SU-DHL-6 (cell line): ENCODE results near the gene NDUFB7.

Experiments
- H2AFZ ChIP-seq: fragments of 200-600 bp; sonication (generic); 2 replicates; pipeline ENCODE4 v1.6.1; 2014; ENCODE audit warnings: low read depth, mild to moderate bottlenecking, moderate library complexity, mixed read lengths, antibody characterized with exemption, low read length; ENCODE audit not compliant: severe bottlenecking
- H3F3A ChIP-seq: fragments of 200-600 bp; shearing (Covaris generic); 2 replicates; pipeline ENCODE4 v1.6.0; 2016; ENCODE audit warnings: antibody characterized with exemption, mild to moderate bottlenecking; ENCODE audit not compliant: insufficient read depth
- H3K27ac ChIP-seq: fragments of 200-600 bp; sonication (generic); 2 replicates; pipeline ENCODE4 v1.5.1; 2016; ENCODE audit warnings: low read depth, mild to moderate bottlenecking, low read length, moderate library complexity, mixed read lengths
- H3K27me3 ChIP-seq: fragments of 200-600 bp; sonication (generic), shearing (Covaris generic); 2 replicates; pipeline ENCODE4 v1.6.0; 2014; ENCODE audit warnings: mild to moderate bottlenecking, low read length
- H3K36me3 ChIP-seq: fragments of 200-600 bp; sonication (generic); 2 replicates; pipeline ENCODE4 v1.6.1; 2014; ENCODE audit warnings: mild to moderate bottlenecking, low read length, mixed read lengths
- H3K4me2 ChIP-seq: fragments of 300-600, 200-600 bp; shearing (Covaris generic), sonication (generic); 2 replicates; pipeline ENCODE4 v1.6.0; 2014; ENCODE audit warnings: low read length, low read depth, mild to moderate bottlenecking; ENCODE audit not compliant: poor library complexity, severe bottlenecking
- H3K4me3 ChIP-seq: fragments of 200-600 bp; sonication (generic); 2 replicates; pipeline ENCODE4 v1.5.1; 2014; ENCODE audit warnings: antibody characterized with exemption, low read length, mild to moderate bottlenecking, mixed read lengths; ENCODE audit not compliant: insufficient read depth, poor library complexity, severe bottlenecking
- H3K79me2 ChIP-seq: fragments of 200-600 bp; sonication (generic); 2 replicates; pipeline ENCODE4 v1.6.1; 2014; ENCODE audit warnings: mild to moderate bottlenecking, low read length, moderate library complexity; ENCODE audit not compliant: insufficient read depth
- H3K9ac ChIP-seq: fragments of 200-600 bp; sonication (generic); 2 replicates; pipeline ENCODE4 v1.7.0; 2014; ENCODE audit warnings: mild to moderate bottlenecking, low read length
- H3K9me2 ChIP-seq: fragments of 200-600 bp; sonication (generic); replicated peaks from 2 replicates; pipeline ENCODE4 v1.6.1; 2014; ENCODE audit warnings: low read length; ENCODE audit not compliant: insufficient read depth
- H3K9me3 ChIP-seq: fragments of 200-600 bp; sonication (generic); 2 replicates; pipeline ENCODE4 v1.6.1; 2014; ENCODE audit warnings: low read length, mixed read lengths; ENCODE audit not compliant: insufficient read depth
- H4K20me1 ChIP-seq: fragments of 200-600 bp; sonication (generic); 2 replicates; pipeline ENCODE4 v1.6.1; 2014; ENCODE audit warnings: low read depth, mild to moderate bottlenecking, antibody characterized with exemption, low read length, moderate library complexity, mixed read lengths
- CTCF ChIP-seq: fragments of 200-600 bp; sonication (generic); IDR thresholded peaks from one replicate; pipeline ENCODE4 v1.5.1; 2017; ENCODE audit warnings: antibody characterized with exemption, mild to moderate bottlenecking, low read length, moderate library complexity; ENCODE audit not compliant: insufficient read depth, poor library complexity, severe bottlenecking
- EZH2phosphoT487 ChIP-seq: fragments of 200-600 bp; sonication (generic), shearing (Covaris generic); conservative IDR thresholded peaks from 2 replicates; pipeline ENCODE4 v1.6.1; 2018; ENCODE audit warnings: mild to moderate bottlenecking, antibody characterized with exemption, low read length, moderate library complexity, mixed read lengths

The NDUFB7 gene

GRCh38 chr19:14517446-14517839 lies 54.4 kb downstream of the NDUFB7 start:
- Histone ChIP-seq H3K9ac (peak overlapping the region; percentile 84), H3K9me2 (no peaks in the 10 kb centered on the region), H3K27ac (no peak overlapping the region; the same call in 1 of the 2 replicates), H3K27me3 (no peaks in the 10 kb centered on the region), H4K20me1 (0 out of 2 replicates have a peak, but pooled peaks cover 6% of the 10 kb centered on the region), H2AFZ (no peak overlapping the region), H3F3A (peaks cover 22% of the 10 kb centered on the region; the same call in 1 of the 2 replicates), H3K4me2 (peak overlapping the region; percentile 76), H3K9me3 (no peaks in the 10 kb centered on the region), H3K79me2 (peaks cover 24% of the 10 kb centered on the region), H3K4me3 (peak overlapping the region; percentile 90), H3K36me3 (no peaks in the 10 kb centered on the region)
- TF ChIP-seq EZH2phosphoT487 (no peak), CTCF (no peak)

GRCh38 chr19:14516746-14517438 lies 55.0 kb downstream of the NDUFB7 start:
- Histone ChIP-seq H3K9ac (peak overlapping the region; percentile 84), H3K27me3 (no peaks in the 10 kb centered on the region), H3K4me3 (peak overlapping the region; percentile 90), H3K4me2 (peak overlapping the region; percentile 76), H3K79me2 (peaks cover 24% of the 10 kb centered on the region), H3K36me3 (no peaks in the 10 kb centered on the region), H3K9me2 (no peaks in the 10 kb centered on the region), H2AFZ (no peak overlapping the region), H3F3A (peaks cover 22% of the 10 kb centered on the region; the same call in 1 of the 2 replicates), H3K9me3 (no peaks in the 10 kb centered on the region), H3K27ac (no peak overlapping the region), H4K20me1 (0 out of 2 replicates have a peak, but pooled peaks cover 6% of the 10 kb centered on the region)
- TF ChIP-seq CTCF: no peak
- TF ChIP-seq EZH2phosphoT487: no peak
